Panc1 (cell line): Measurements from ENCODE around the gene SHC1. TPM values are rescaled to one million over a fixed set of nuclear protein-coding genes. Genes with fewer than 3 reads are reported as not detected.

Experiments used
- ATAC-seq: fragments of 200-7000 bp; cut with Tn5 transposase; 2 replicates; pipeline ENCODE4 v1.9.1; 2020; ENCODE audit warnings: mild to moderate bottlenecking, moderate library complexity
- BruUV-seq: library from RNA; stranded (reverse); fragments of 400-500 nt; replicated peaks from 2 replicates; lab custom pipeline; 2021; lab: Mats Ljungman, UMichigan
- CTCF ChIA-PET: fragments of 300-600 bp; sonication (Branson Sonifier 250); formaldehyde crosslinking; loops from one replicate; lab custom pipeline; 2022; ENCODE audit warnings: antibody characterized with exemption; lab: Charles Lee
- POLR2A ChIA-PET: fragments of 300-600 bp; sonication (Branson Sonifier 250); formaldehyde crosslinking; loops from one replicate; lab custom pipeline; 2022; ENCODE audit warnings: antibody characterized with exemption; lab: Charles Lee
- DNase-seq: peaks from one replicate; pipeline ENCODE4 v3.0.0-alpha.2; 2010; ENCODE audit warnings: low read depth, low spot score
- H3K27ac ChIP-seq: 2 replicates; pipeline ENCODE4 v1.5.1; 2011; ENCODE audit warnings: mild to moderate bottlenecking, low read length, inconsistent platforms
- H3K27me3 ChIP-seq: fragments of 200-500 bp; sonication (Bioruptor generic); 2 replicates; pipeline ENCODE4 v1.6.0; 2014; ENCODE audit warnings: low read length, inconsistent platforms; ENCODE audit not compliant: control insufficient read depth, insufficient read depth
- H3K36me3 ChIP-seq: fragments of 200-500 bp; sonication (Bioruptor generic); 2 replicates; pipeline ENCODE4 v1.5.1; 2014; ENCODE audit warnings: inconsistent platforms, mild to moderate bottlenecking, low read length, moderate library complexity; ENCODE audit not compliant: control insufficient read depth, insufficient read depth
- H3K4me1 ChIP-seq: 2 replicates; pipeline ENCODE4 v1.5.1; 2011; ENCODE audit warnings: inconsistent platforms, mild to moderate bottlenecking, low read length, moderate library complexity; ENCODE audit not compliant: control insufficient read depth, insufficient read depth
- H3K4me3 ChIP-seq, 2 experiments: 2 replicates each; pipeline ENCODE4 v1.5.1; 2011 to 2012; ENCODE audit warnings: low read depth in 2 of 2, low read length in 2 of 2, mild to moderate bottlenecking in 2 of 2, inconsistent platforms in 1 of 2, moderate library complexity in 1 of 2
- H3K9me3 ChIP-seq: fragments of 200-500 bp; sonication (Bioruptor generic); 2 replicates; pipeline ENCODE4 v1.5.1; 2014; ENCODE audit warnings: low read depth, mild to moderate bottlenecking, inconsistent platforms, low read length, moderate library complexity; ENCODE audit not compliant: control insufficient read depth, insufficient read depth
- POLR2AphosphoS5 ChIP-seq: IDR thresholded peaks from 2 replicates; pipeline ENCODE4 v1.6.1; 2012; ENCODE audit warnings: mild to moderate bottlenecking, low read depth, low read length, moderate library complexity
- SIN3A ChIP-seq: IDR thresholded peaks from 2 replicates; pipeline ENCODE4 v1.6.1; 2012; ENCODE audit warnings: low read depth, mild to moderate bottlenecking, low read length, moderate library complexity, borderline replicate concordance; ENCODE audit not compliant: insufficient read depth
- TCF7L2 ChIP-seq: IDR thresholded peaks from 2 replicates; pipeline ENCODE4 v1.6.1; 2011; ENCODE audit warnings: mild to moderate bottlenecking, low read depth, low read length, inconsistent platforms
- in situ Hi-C: cut with HindIII; loops from 2 replicates; pipeline ENCODE4 v1.10.0; 2016; ENCODE audit warnings: low sequenced_read_pairs, low pct_unique_long_range_greater_than_20kb
- intact Hi-C: fragments of 100-400 bp; cut with micrococcal nuclease; formaldehyde crosslinking; loops from one replicate; pipeline ENCODE4 v1.10.0; 2022; ENCODE audit not compliant: unreplicated experiment
- total RNA-seq: library from RNA; stranded (reverse); gene quantifications from one replicate; pipeline ENCODE4 v1.2.1, GENCODE V29; 2021; ENCODE audit not compliant: unreplicated experiment
- TF ChIP-seq, protein P1 (sequence below), 2 experiments: IDR thresholded peaks; 2 replicates each; pipeline ENCODE4 v1.6.1; 2011 to 2012; ENCODE audit warnings: low read depth in 2 of 2, control low read depth in 1 of 2, low read length in 1 of 2, mild to moderate bottlenecking in 1 of 2, moderate library complexity in 1 of 2; ENCODE audit not compliant: insufficient read depth in 1 of 2
- TF ChIP-seq, protein P2 (sequence below): fragments of 450-650 bp; IDR thresholded peaks from 2 replicates; pipeline ENCODE4 v1.5.1; 2017; ENCODE audit warnings: mild to moderate bottlenecking

Gene SHC1
- total RNA-seq, 1 experiment from 2014 or later: 373 TPM

DNA sequence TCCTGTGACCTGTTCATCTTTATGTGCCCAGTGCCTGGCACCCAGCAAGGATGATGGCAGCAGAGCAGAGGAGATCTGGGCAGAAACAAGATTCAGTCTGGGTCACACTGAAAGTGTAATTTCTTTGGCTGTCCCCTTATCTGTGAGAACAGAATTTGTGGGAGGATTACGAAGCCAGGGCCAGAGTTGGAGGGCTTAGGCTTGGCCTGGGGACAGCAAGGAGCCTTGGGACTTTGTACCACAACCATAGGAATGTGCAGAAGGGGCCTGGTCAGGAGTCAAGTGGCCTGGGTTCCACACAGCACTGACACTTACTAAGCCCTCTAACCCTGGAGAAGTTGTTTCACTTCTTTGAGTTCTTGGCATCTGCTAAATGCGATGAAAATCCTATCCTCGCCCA lies 46.9 kb downstream of the SHC1 start:
- BruUV-seq: no TSS peak
- no peaks in the 10 kb centered on the region for H3K27me3 ChIP-seq
- no peak for TF ChIP-seq SIN3A
- TF ChIP-seq, protein P1, sequence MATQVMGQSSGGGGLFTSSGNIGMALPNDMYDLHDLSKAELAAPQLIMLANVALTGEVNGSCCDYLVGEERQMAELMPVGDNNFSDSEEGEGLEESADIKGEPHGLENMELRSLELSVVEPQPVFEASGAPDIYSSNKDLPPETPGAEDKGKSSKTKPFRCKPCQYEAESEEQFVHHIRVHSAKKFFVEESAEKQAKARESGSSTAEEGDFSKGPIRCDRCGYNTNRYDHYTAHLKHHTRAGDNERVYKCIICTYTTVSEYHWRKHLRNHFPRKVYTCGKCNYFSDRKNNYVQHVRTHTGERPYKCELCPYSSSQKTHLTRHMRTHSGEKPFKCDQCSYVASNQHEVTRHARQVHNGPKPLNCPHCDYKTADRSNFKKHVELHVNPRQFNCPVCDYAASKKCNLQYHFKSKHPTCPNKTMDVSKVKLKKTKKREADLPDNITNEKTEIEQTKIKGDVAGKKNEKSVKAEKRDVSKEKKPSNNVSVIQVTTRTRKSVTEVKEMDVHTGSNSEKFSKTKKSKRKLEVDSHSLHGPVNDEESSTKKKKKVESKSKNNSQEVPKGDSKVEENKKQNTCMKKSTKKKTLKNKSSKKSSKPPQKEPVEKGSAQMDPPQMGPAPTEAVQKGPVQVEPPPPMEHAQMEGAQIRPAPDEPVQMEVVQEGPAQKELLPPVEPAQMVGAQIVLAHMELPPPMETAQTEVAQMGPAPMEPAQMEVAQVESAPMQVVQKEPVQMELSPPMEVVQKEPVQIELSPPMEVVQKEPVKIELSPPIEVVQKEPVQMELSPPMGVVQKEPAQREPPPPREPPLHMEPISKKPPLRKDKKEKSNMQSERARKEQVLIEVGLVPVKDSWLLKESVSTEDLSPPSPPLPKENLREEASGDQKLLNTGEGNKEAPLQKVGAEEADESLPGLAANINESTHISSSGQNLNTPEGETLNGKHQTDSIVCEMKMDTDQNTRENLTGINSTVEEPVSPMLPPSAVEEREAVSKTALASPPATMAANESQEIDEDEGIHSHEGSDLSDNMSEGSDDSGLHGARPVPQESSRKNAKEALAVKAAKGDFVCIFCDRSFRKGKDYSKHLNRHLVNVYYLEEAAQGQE (IDR thresholded peaks at IDR 0.05; ENCODE audit: insufficient read depth in 1 of 2, low read depth in 2 of 2, low read length in 1 of 2): no peak
- intact Hi-C loops: no loop called here
- in situ Hi-C loops: no loop called here
- no peak for DNase-seq
- H3K27ac ChIP-seq: no peak overlapping the region
- H3K4me1 ChIP-seq: no peaks in the 10 kb centered on the region
- no peaks in the 10 kb centered on the region for H3K9me3 ChIP-seq
- no peaks in the 10 kb centered on the region for H3K36me3 ChIP-seq
- no peak; the same call in 1 of the 2 replicates for ATAC-seq
- H3K4me3 ChIP-seq: no peak overlapping the region
- CTCF ChIA-PET: interaction anchor here (0.6 kb wide), 1 partner anchor 9 kb away, joined by 3 read pairs; no protein-coding TSS in a partner anchor
- POLR2A ChIA-PET: no interaction called here

DNA sequence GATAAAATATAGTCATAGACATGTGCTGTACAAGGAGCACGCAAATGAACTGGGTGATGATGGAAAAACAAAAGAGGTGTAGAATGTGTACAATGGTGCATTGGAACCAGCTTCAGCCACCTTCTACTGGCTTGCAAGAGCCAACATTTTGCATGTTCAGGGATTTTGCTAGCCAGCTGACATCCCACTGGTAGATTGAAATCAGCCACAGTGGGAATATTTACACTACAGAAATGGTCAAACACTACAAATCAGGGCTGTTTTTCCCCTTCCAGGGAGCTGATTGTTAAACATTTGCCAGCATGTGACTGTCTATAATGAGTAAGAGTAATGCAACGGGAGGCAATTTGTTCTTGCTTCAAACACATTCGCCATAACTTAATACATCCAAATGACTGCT lies 57.3 kb downstream of the SHC1 start:
- no peak for ATAC-seq
- Histone ChIP-seq H3K4me1 (no peaks in the 10 kb centered on the region), H3K4me3 (no peak overlapping the region), H3K27me3 (no peaks in the 10 kb centered on the region), H3K36me3 (no peaks in the 10 kb centered on the region), H3K27ac (no peak overlapping the region), H3K9me3 (no peaks in the 10 kb centered on the region)
- ChIA-PET CTCF (no interaction called here), POLR2A (no interaction called here)
- TF ChIP-seq, protein P1 (IDR thresholded peaks at IDR 0.05; ENCODE audit: insufficient read depth in 1 of 2, low read depth in 2 of 2, low read length in 1 of 2): no peak
- TF ChIP-seq POLR2AphosphoS5 (no peak), SIN3A (no peak), TCF7L2 (no peak)
- TF ChIP-seq, protein P2, sequence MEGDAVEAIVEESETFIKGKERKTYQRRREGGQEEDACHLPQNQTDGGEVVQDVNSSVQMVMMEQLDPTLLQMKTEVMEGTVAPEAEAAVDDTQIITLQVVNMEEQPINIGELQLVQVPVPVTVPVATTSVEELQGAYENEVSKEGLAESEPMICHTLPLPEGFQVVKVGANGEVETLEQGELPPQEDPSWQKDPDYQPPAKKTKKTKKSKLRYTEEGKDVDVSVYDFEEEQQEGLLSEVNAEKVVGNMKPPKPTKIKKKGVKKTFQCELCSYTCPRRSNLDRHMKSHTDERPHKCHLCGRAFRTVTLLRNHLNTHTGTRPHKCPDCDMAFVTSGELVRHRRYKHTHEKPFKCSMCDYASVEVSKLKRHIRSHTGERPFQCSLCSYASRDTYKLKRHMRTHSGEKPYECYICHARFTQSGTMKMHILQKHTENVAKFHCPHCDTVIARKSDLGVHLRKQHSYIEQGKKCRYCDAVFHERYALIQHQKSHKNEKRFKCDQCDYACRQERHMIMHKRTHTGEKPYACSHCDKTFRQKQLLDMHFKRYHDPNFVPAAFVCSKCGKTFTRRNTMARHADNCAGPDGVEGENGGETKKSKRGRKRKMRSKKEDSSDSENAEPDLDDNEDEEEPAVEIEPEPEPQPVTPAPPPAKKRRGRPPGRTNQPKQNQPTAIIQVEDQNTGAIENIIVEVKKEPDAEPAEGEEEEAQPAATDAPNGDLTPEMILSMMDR: no peak
- intact Hi-C loops (no loop called here), in situ Hi-C loops (no loop called here)
- no peak for DNase-seq
- BruUV-seq: no TSS peak
